Measurements from ENCODE around the gene ZC3H12D. TPM values are rescaled to one million over a fixed set of nuclear protein-coding genes. Genes with fewer than 3 reads are reported as not detected.

ZC3H12D gene
- total RNA-seq, 1 donor from 2014 or later: 0.47 TPM

GRCh38 chr6:149459761-149460160, 25.1 kb downstream of the ZC3H12D start:
- Mint-ChIP-seq H3K4me3 (no peak overlapping the region), H3K27ac (no peak overlapping the region), H3K36me3 (no peaks in the 10 kb centered on the region), H3K27me3 (ENCODE audit: low read depth) (peaks cover 10% of the 10 kb centered on the region), H3K4me1 (no peaks in the 10 kb centered on the region), H3K9me3 (no peaks in the 10 kb centered on the region)
- TF ChIP-seq, protein P1, sequence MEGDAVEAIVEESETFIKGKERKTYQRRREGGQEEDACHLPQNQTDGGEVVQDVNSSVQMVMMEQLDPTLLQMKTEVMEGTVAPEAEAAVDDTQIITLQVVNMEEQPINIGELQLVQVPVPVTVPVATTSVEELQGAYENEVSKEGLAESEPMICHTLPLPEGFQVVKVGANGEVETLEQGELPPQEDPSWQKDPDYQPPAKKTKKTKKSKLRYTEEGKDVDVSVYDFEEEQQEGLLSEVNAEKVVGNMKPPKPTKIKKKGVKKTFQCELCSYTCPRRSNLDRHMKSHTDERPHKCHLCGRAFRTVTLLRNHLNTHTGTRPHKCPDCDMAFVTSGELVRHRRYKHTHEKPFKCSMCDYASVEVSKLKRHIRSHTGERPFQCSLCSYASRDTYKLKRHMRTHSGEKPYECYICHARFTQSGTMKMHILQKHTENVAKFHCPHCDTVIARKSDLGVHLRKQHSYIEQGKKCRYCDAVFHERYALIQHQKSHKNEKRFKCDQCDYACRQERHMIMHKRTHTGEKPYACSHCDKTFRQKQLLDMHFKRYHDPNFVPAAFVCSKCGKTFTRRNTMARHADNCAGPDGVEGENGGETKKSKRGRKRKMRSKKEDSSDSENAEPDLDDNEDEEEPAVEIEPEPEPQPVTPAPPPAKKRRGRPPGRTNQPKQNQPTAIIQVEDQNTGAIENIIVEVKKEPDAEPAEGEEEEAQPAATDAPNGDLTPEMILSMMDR (IDR thresholded peaks at IDR 0.05; ENCODE audit: unreplicated experiment): no peak
- DNase-seq (ENCODE audit: low spot score in 2 of 2, unreplicated experiment in 2 of 2): no peak

DNA sequence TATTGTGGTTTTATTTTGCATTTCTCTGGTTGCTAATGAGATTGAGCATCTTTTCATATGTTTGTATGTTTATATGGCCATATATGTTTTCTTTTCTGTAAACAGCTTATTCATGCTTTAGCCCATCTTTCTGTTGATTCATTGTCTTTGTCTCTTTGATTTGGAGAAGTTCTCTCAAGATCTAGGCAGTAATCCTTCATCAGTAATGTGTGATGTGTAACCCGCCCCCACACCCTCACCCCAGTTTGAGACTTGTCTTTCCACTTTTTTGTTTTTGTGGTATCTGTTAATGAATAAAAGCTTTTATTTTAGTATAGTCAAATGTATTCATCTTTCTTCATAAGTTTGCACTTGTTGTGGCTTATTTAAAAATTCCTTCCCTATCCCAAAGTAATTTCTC, 26.0 kb downstream of the ZC3H12D start:
- peaks cover 2% of the 10 kb centered on the region for H3K4me1 Mint-ChIP-seq
- H3K9me3 Mint-ChIP-seq: no peaks in the 10 kb centered on the region
- TF ChIP-seq, protein P1 (IDR thresholded peaks at IDR 0.05; ENCODE audit: unreplicated experiment): no peak
- no peak for DNase-seq (ENCODE audit: low spot score in 2 of 2, unreplicated experiment in 2 of 2)
- no peak overlapping the region for H3K27ac Mint-ChIP-seq
- H3K27me3 Mint-ChIP-seq (ENCODE audit: low read depth): peaks cover 10% of the 10 kb centered on the region
- no peak overlapping the region for H3K4me3 Mint-ChIP-seq
- H3K36me3 Mint-ChIP-seq: no peaks in the 10 kb centered on the region

DNA sequence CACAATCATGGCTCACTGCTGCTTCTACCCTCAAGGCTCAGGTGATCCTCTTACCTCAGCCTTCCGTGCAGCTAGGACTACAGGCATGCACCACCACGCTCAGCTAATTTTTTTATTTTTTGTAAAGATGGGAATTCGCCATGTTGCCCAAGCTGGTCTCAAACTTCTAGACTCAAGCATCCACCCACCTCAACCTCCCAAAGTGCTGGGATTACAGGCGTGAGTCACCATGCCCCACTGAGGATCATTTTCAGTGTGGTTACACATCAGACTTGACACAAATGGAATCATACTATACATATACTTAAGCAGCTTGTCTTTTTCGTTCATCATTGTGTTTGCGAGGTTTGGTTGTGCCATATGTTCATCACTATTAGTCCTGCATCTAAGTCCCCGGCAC, 26.6 kb downstream of the ZC3H12D start:
- peaks cover 2% of the 10 kb centered on the region for H3K4me1 Mint-ChIP-seq
- H3K27me3 Mint-ChIP-seq (ENCODE audit: low read depth): peaks cover 11% of the 10 kb centered on the region
- no peaks in the 10 kb centered on the region for H3K9me3 Mint-ChIP-seq
- DNase-seq (ENCODE audit: low spot score in 2 of 2, unreplicated experiment in 2 of 2): no peak
- no peak overlapping the region for H3K27ac Mint-ChIP-seq
- TF ChIP-seq, protein P1 (IDR thresholded peaks at IDR 0.05; ENCODE audit: unreplicated experiment): no peak
- no peak overlapping the region for H3K4me3 Mint-ChIP-seq
- H3K36me3 Mint-ChIP-seq: no peaks in the 10 kb centered on the region

GRCh38 chr6:149457316-149457884, 27.4 kb downstream of the ZC3H12D start:
- Mint-ChIP-seq H3K36me3 (no peaks in the 10 kb centered on the region), H3K9me3 (no peaks in the 10 kb centered on the region), H3K4me1 (peaks cover 2% of the 10 kb centered on the region), H3K27ac (no peak overlapping the region), H3K4me3 (no peak overlapping the region), H3K27me3 (ENCODE audit: low read depth) (peaks cover 19% of the 10 kb centered on the region)
- DNase-seq (ENCODE audit: low spot score in 2 of 2, unreplicated experiment in 2 of 2): no peak
- TF ChIP-seq, protein P1 (IDR thresholded peaks at IDR 0.05; ENCODE audit: unreplicated experiment): no peak

DNA sequence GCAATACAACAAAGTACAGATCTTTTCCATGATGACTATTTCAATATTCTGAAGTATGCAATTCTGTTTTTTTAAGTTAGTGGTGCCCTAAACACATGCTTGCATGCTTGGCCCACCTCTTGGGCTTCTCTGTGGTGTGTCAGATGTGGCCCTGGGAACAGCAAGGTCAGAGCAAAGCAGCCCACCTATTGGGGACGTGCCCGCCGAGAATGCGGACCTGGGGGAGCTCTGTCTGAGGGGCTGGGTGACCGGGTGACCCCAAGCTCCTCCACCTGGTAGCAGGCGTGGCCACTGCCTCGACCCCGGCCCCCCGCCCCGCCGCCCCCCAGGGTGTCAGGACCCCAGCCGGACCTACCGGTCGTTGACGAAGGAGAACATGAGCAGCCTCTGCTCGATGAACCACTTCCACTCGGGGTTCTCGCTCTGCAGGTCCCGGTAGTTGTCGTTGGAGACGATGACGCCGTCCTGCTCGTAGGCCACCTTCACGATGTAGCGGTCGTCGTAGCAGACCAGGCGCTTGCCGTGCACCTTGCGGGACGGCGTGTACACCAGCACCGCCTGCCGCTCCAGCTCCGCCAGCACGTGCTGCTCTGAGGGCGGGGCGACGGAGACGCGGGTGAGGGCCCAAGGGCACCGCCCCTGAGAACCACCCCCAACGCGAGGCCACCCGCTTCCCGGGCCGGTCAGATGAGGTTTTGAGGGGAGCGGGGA, 28.3 kb downstream of the ZC3H12D start:
- H3K9me3 Mint-ChIP-seq: no peaks in the 10 kb centered on the region
- H3K4me3 Mint-ChIP-seq: no peak overlapping the region
- H3K27me3 Mint-ChIP-seq (ENCODE audit: low read depth): peaks cover 29% of the 10 kb centered on the region
- DNase-seq (ENCODE audit: low spot score in 2 of 2, unreplicated experiment in 2 of 2): no peak
- TF ChIP-seq, protein P1 (IDR thresholded peaks at IDR 0.05; ENCODE audit: unreplicated experiment): no peak
- no peaks in the 10 kb centered on the region for H3K36me3 Mint-ChIP-seq
- H3K27ac Mint-ChIP-seq: no peak overlapping the region
- peaks cover 2% of the 10 kb centered on the region for H3K4me1 Mint-ChIP-seq
